ENCODE results near the gene RPL36A. TPM values are rescaled to one million over a fixed set of nuclear protein-coding genes. Genes with fewer than 3 reads are reported as not detected.
A peak's percentile ranks its signal among the peaks of the same experiment; 100 is the strongest.

RPL36A gene
- total RNA-seq, 1 experiment from 2014 or later: 377 TPM

- Mint-ChIP-seq H3K36me3 (ENCODE audit: insufficient read depth, unreplicated experiment) (peaks cover 15% of the 10 kb centered on the region), H3K9me3 (ENCODE audit: unreplicated experiment) (no peaks in the 10 kb centered on the region), H3K4me1 (ENCODE audit: low read depth, unreplicated experiment) (no peaks in the 10 kb centered on the region), H3K27me3 (ENCODE audit: insufficient read depth, unreplicated experiment) (no peaks in the 10 kb centered on the region), H3K4me3 (ENCODE audit: unreplicated experiment) (no peak overlapping the region), H3K27ac (ENCODE audit: unreplicated experiment) (no peak overlapping the region)
- H3K4me1 ChIP-seq: no peaks in the 10 kb centered on the region
- CTCF ChIA-PET: no interaction called here
- H3K4me3 ChIP-seq (ENCODE audit: low read depth, low read length): no peak overlapping the region
- POLR2A ChIA-PET: no interaction called here
- no peaks in the 10 kb centered on the region for H3K27me3 ChIP-seq (replicated peaks; ENCODE audit: control insufficient read depth, insufficient read depth, low read length)
- intact Hi-C loops (cut with micrococcal nuclease; ENCODE audit: unreplicated experiment): loop anchor here (1.0 to 5.0 kb wide), 4 partner anchors 47 to 382 kb away; no protein-coding TSS in a partner anchor
- no peaks in the 10 kb centered on the region for H3K9me3 ChIP-seq
- BruUV-seq (replicated peaks): no TSS peak
- peak in 1 of 2 experiments; percentile 42 for DNase-seq
- peak; percentile 36 to 57 for TF ChIP-seq CTCF (IDR thresholded peaks at IDR 0.05; ENCODE audit: insufficient read depth in 1 of 2, low read depth in 1 of 2, low read length in 1 of 2, severe bottlenecking in 1 of 2, unreplicated experiment in 1 of 2)
- H3K36me3 ChIP-seq (ENCODE audit: control insufficient read depth, insufficient read depth, low read length): no peaks in the 10 kb centered on the region
These were observed 24.7 kb downstream of the RPL36A start for GRCh38 chrX:101415180-101416145.

GRCh38 chrX:101416691-101417090 is 25.9 kb downstream of the RPL36A start:
- Histone ChIP-seq H3K4me3 (ENCODE audit: low read depth, low read length) (no peak overlapping the region), H3K9me3 (no peaks in the 10 kb centered on the region), H3K4me1 (no peaks in the 10 kb centered on the region), H3K36me3 (ENCODE audit: control insufficient read depth, insufficient read depth, low read length) (no peaks in the 10 kb centered on the region), H3K27me3 (replicated peaks; ENCODE audit: control insufficient read depth, insufficient read depth, low read length) (no peaks in the 10 kb centered on the region)
- Mint-ChIP-seq H3K27ac (ENCODE audit: unreplicated experiment) (no peak overlapping the region), H3K4me1 (ENCODE audit: low read depth, unreplicated experiment) (no peaks in the 10 kb centered on the region), H3K4me3 (ENCODE audit: unreplicated experiment) (no peak overlapping the region), H3K9me3 (ENCODE audit: unreplicated experiment) (no peaks in the 10 kb centered on the region), H3K27me3 (ENCODE audit: insufficient read depth, unreplicated experiment) (no peaks in the 10 kb centered on the region), H3K36me3 (ENCODE audit: insufficient read depth, unreplicated experiment) (peaks cover 15% of the 10 kb centered on the region)
- POLR2A ChIA-PET: no interaction called here
- no TSS peak for BruUV-seq (replicated peaks)
- DNase-seq: no peak
- no peak for TF ChIP-seq CTCF (IDR thresholded peaks at IDR 0.05; ENCODE audit: insufficient read depth in 1 of 2, low read depth in 1 of 2, low read length in 1 of 2, severe bottlenecking in 1 of 2, unreplicated experiment in 1 of 2)
- CTCF ChIA-PET: no interaction called here
- intact Hi-C loops (cut with micrococcal nuclease; ENCODE audit: unreplicated experiment): loop anchor here (5.0 kb wide), 3 partner anchors 46 to 381 kb away; no protein-coding TSS in a partner anchor

GRCh38 chrX:101417190-101417589 is 26.4 kb downstream of the RPL36A start:
- H3K4me3 Mint-ChIP-seq (ENCODE audit: unreplicated experiment): no peak overlapping the region
- H3K36me3 ChIP-seq (ENCODE audit: control insufficient read depth, insufficient read depth, low read length): no peaks in the 10 kb centered on the region
- no peak for TF ChIP-seq CTCF (IDR thresholded peaks at IDR 0.05; ENCODE audit: insufficient read depth in 1 of 2, low read depth in 1 of 2, low read length in 1 of 2, severe bottlenecking in 1 of 2, unreplicated experiment in 1 of 2)
- no peaks in the 10 kb centered on the region for H3K27me3 ChIP-seq (replicated peaks; ENCODE audit: control insufficient read depth, insufficient read depth, low read length)
- H3K9me3 ChIP-seq: no peaks in the 10 kb centered on the region
- BruUV-seq (replicated peaks): no TSS peak
- H3K4me3 ChIP-seq (ENCODE audit: low read depth, low read length): no peak overlapping the region
- no peak overlapping the region for H3K27ac Mint-ChIP-seq (ENCODE audit: unreplicated experiment)
- H3K36me3 Mint-ChIP-seq (ENCODE audit: insufficient read depth, unreplicated experiment): peaks cover 15% of the 10 kb centered on the region
- no peaks in the 10 kb centered on the region for H3K4me1 ChIP-seq
- POLR2A ChIA-PET: no interaction called here
- no peaks in the 10 kb centered on the region for H3K4me1 Mint-ChIP-seq (ENCODE audit: low read depth, unreplicated experiment)
- DNase-seq: no peak
- H3K27me3 Mint-ChIP-seq (ENCODE audit: insufficient read depth, unreplicated experiment): no peaks in the 10 kb centered on the region
- no peaks in the 10 kb centered on the region for H3K9me3 Mint-ChIP-seq (ENCODE audit: unreplicated experiment)
- CTCF ChIA-PET: no interaction called here
- intact Hi-C loops (cut with micrococcal nuclease; ENCODE audit: unreplicated experiment): loop anchor here (5.0 kb wide), 3 partner anchors 45 to 380 kb away; no protein-coding TSS in a partner anchor

Measured in Caco-2 (cell line).